IgD-negative memory B cell (primary cell): ENCODE results near the gene POLR1H. TPM values are rescaled to one million over a fixed set of nuclear protein-coding genes. Genes with fewer than 3 reads are reported as not detected.
A peak's percentile ranks its signal among the peaks of the same experiment; 100 is the strongest.
"Not testable (repeated sequence)": the region's sequence is repeated elsewhere in the genome, so short reads cannot be mapped to it uniquely, and the experiment has no call there.

Experiments
- H3K27ac Mint-ChIP-seq, 3 donors: one replicate each; pipeline ENCODE4 v1.8.0; 2020 to 2022; ENCODE audit warnings: mild to moderate bottlenecking in 3 of 3, mixed read lengths in 3 of 3, moderate library complexity in 1 of 3
- H3K27me3 Mint-ChIP-seq: one replicate; pipeline ENCODE4 v1.8.0; 2021; ENCODE audit warnings: mixed read lengths
- H3K36me3 Mint-ChIP-seq: one replicate; pipeline ENCODE4 v1.8.0; 2020; ENCODE audit warnings: mild to moderate bottlenecking, mixed read lengths
- H3K4me1 Mint-ChIP-seq, 3 donors: one replicate each; pipeline ENCODE4 v1.8.0; 2020 to 2022; ENCODE audit warnings: mixed read lengths in 3 of 3, mild to moderate bottlenecking in 1 of 3
- H3K4me3 Mint-ChIP-seq, 4 donors: one replicate each; pipeline ENCODE4 v1.8.0; 2020 to 2022; ENCODE audit warnings: mild to moderate bottlenecking in 4 of 4, mixed read lengths in 4 of 4, moderate library complexity in 3 of 4
- H3K9me3 Mint-ChIP-seq, 3 donors: one replicate each; pipeline ENCODE4 v1.8.0; 2020 to 2021; ENCODE audit warnings: mixed read lengths in 3 of 3, mild to moderate bottlenecking in 1 of 3
- polyA plus RNA-seq: library from polyadenylated mRNA; unstranded; fragments of 300-500 nt; fragmentation: Illumina TruSeq; gene quantifications from one replicate; pipeline ENCODE4 v1.2.3, GENCODE V29; 2021

The POLR1H gene, protein sequence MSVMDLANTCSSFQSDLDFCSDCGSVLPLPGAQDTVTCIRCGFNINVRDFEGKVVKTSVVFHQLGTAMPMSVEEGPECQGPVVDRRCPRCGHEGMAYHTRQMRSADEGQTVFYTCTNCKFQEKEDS
- 84.4 TPM for polyA plus RNA-seq

DNA sequence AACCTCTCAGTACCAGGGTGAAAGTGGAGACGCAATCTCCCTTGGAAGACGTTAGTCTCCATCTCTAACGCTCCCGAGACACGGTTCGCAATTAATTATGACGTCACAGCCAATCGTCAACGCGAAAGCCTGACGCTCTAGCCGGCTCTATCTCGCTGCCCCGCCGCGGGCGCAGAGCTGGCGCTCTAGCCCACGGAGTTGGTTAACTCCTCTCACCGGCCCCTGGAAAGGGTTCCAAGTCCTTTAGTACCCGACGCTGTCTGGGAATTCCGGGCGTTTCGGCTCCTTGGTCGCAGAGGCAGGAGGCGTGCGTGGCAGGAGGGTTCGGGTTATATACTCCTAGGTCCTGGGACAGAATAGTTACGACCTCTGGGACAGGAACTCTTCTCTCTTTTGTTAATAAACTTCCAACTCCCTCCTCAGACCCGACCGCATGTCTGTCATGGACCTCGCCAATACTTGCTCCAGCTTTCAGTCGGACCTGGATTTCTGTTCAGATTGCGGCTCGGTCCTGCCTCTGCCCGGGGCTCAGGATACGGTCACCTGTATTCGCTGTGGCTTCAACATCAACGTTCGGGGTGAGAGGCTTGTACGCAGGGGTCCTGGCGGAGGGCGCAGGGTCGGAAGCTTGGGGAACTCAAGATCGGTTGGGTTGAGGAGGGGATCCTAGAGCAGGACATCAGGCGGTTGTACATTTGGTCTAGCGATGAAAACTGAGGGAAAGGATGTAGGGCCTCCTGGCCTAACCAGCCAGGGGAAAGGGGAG, at the start of gene POLR1H:
Gene POLR1H, plus strand, starts transcription at position 174 of the 766 bp plus-strand sequence. Its CDS starts 260 bp downstream, at position 434.
- H3K9me3 Mint-ChIP-seq: no peaks in the 10 kb centered on the region
- peak within 1 kb of the TSS; percentile 99 to 100 (median 99) for H3K27ac Mint-ChIP-seq
- peaks cover 17 to 32% (median 30%) of the 10 kb centered on the region in 3 donors for H3K4me1 Mint-ChIP-seq
- H3K27me3 Mint-ChIP-seq: no peaks in the 10 kb centered on the region
- peak within 1 kb of the TSS; percentile 98 to 99 (median 98) for H3K4me3 Mint-ChIP-seq
- peaks cover 10% of the 10 kb centered on the region for H3K36me3 Mint-ChIP-seq

DNA sequence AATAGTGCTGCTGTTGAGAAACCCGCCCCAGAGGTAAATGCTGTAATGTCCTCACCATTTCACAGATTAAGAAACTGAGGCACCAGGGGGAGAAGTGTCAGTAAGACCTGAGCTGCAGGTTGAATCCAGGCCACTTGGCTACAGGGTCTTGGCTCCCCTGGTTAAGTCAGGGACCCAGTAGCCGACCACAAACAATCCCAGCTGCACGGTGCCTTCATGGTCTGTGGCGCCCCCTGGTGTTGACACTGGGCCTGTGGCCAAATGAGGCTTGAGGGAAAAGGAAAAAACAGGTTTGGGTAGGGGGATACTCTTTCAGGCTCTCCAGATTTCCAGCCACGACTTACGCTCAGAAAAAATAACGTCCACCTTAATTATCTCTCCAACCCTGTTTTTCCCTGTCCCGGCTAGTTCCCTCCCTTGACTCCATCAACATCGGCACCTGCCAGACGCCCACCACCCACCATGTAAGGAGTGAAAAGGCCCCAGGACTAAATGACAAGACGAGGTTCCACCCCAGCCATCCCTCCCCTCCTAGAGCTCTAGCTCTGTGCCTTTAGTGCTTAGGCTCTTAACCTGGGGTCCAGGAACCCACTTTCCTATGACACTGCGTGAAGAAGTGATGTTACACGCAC, 47.7 kb upstream of the POLR1H start:
- H3K9me3 Mint-ChIP-seq: no peaks in the 10 kb centered on the region
- peaks cover 6% of the 10 kb centered on the region for H3K36me3 Mint-ChIP-seq
- H3K27ac Mint-ChIP-seq: no peak overlapping the region
- H3K4me1 Mint-ChIP-seq: peaks cover 0 to 2% (median 0%) of the 10 kb centered on the region in 3 donors
- no peaks in the 10 kb centered on the region for H3K27me3 Mint-ChIP-seq
- no peak overlapping the region for H3K4me3 Mint-ChIP-seq

DNA sequence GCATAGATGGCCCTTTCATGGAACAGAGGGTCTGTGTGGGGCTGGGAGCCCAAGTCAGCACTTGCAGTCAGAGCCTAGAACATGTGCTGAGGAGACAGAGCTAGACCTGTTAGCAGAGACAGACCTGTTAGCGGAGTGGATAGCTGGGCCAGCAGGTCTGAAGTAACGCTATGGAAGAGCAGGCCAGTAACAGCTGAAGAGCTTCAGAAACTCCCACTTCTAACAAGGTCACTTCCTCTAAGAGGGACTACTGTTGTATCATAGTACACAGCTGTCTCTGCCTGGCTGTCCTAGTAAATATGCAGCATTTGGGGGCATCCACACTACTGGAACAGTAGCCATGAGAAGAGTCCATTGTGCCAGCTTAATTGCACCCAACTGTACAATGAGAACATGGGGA, 41.2 kb upstream of the POLR1H start:
- Mint-ChIP-seq H3K27me3 (no peaks in the 10 kb centered on the region), H3K36me3 (peaks cover 11% of the 10 kb centered on the region), H3K4me3 (peak overlapping the region in 1 of 4 donors; percentile 65), H3K4me1 (peaks cover 7 to 15% (median 8%) of the 10 kb centered on the region in 3 donors), H3K27ac (no peak overlapping the region), H3K9me3 (no peaks in the 10 kb centered on the region)

DNA sequence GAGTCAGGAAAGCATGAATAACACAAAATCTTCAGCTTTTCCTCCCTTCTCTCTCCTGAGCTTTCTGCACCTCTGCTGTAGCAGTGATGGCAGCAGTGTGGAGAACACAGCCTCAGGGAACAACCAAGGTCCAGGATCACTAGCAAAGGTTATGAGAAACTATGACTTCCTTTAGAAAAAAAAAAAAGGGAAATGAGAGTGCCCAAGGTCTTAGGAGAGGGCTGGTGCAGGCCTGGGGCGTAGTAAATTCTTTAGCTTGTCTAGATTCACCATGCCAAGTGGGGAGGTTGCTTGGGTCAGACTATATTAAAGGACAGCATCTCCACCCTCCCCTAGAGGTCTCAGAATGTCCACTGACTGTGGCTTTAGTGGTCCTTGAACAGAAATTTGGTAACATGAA, 40.4 kb upstream of the POLR1H start:
- Mint-ChIP-seq H3K27me3 (no peaks in the 10 kb centered on the region), H3K36me3 (peaks cover 9% of the 10 kb centered on the region)

DNA sequence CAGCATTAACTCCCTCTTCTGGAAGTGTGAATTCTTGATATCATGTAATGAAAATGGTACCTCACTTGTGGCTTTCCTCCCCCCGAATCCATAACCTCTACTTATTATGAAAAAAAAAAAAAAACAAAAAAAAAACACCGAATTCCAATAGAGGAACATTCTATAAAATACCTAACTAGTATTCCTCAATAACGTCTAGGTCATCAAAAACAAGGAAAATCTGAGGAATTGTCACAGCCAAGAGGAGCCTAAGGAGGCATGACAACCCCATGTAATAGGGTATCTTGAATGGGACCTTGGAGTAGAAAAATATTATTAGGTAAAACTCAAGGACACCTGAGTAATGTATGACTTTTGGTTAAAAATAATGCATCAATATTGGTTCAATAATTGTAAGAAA, 38.9 kb upstream of the POLR1H start:
- H3K36me3 Mint-ChIP-seq: peaks cover 9% of the 10 kb centered on the region
- H3K27ac Mint-ChIP-seq: no peak overlapping the region
- no peaks in the 10 kb centered on the region for H3K9me3 Mint-ChIP-seq
- peaks cover 7 to 17% (median 10%) of the 10 kb centered on the region in 3 donors for H3K4me1 Mint-ChIP-seq
- no peak overlapping the region for H3K4me3 Mint-ChIP-seq
- H3K27me3 Mint-ChIP-seq: no peaks in the 10 kb centered on the region

More for the DNA sequence above, 40.4 kb upstream of the POLR1H start:
- H3K9me3 Mint-ChIP-seq: no peaks in the 10 kb centered on the region
- no peak overlapping the region for H3K27ac Mint-ChIP-seq
- peaks cover 7 to 15% (median 8%) of the 10 kb centered on the region in 3 donors for H3K4me1 Mint-ChIP-seq
- H3K4me3 Mint-ChIP-seq: no peak overlapping the region

DNA sequence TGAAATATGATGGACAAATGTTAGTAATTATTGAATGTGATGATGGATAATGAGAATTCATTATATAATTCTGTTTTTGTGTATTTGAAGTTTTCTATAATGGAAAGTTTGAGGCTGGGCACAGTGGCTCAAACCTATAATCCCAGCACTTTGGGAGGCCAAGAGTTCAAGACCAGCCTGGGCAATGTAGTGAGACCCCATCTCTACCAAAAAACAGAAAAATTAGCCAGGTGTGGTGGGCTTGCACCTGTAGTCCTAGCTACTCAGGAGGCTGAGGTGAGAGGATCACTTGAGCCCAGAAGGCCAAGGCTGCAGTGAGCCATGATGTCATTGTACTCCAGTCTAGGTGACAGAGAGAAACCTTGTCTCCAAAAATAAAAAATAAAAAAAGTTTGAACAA, 38.4 kb upstream of the POLR1H start:
- H3K27ac Mint-ChIP-seq, H3K4me3 Mint-ChIP-seq, H3K27me3 Mint-ChIP-seq, H3K9me3 Mint-ChIP-seq: not testable (repeated sequence)
- Mint-ChIP-seq H3K4me1 (peaks cover 7 to 17% (median 10%) of the 10 kb centered on the region in 3 donors), H3K36me3 (peaks cover 12% of the 10 kb centered on the region)

DNA sequence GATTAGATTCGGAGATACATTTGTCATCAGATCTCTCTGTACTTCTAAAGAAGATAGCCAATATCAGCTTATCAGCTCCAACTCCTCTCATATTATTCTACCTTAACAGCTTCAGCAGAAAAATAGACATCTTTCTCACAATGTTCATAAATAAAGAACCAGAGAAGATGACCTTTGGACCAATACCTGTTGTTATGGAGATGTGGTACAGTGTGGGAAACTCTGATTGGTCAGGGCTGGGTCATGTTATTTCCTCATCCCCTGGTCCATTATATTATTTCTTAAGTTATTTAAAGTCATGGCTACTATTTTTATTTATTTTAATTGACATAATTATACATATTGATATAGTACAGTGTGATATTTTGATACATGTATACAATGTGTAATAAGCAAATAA, 35.9 kb upstream of the POLR1H start:
- Mint-ChIP-seq H3K4me1 (peaks cover 7 to 14% (median 8%) of the 10 kb centered on the region in 3 donors), H3K4me3 (no peak overlapping the region), H3K27me3 (no peaks in the 10 kb centered on the region), H3K27ac (no peak overlapping the region), H3K36me3 (peaks cover 12% of the 10 kb centered on the region), H3K9me3 (no peaks in the 10 kb centered on the region)

DNA sequence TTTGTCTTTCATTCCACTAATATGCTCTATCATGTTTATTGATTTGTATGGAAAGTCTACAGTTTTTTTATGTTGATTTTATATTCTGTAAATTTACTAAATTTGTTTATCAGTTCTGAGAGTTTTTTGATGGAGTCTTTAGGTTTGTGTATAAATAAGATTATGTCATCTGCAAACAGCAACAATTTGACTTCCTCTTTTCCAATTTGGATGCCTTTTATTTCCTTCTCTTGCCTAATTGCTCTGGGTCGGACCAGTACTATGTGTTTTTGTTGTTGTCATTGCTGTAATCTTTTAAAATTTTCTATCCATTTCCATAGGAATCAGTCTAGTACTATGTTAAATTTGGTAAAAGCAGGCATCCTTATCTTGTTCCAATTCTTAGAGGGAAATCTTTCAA, 31.5 kb upstream of the POLR1H start:
- Mint-ChIP-seq H3K9me3 (no peaks in the 10 kb centered on the region), H3K4me1 (peaks cover 0 to 2% (median 2%) of the 10 kb centered on the region in 3 donors), H3K4me3 (no peak overlapping the region), H3K36me3 (peaks cover 11% of the 10 kb centered on the region), H3K27me3 (no peaks in the 10 kb centered on the region), H3K27ac (no peak overlapping the region)

DNA sequence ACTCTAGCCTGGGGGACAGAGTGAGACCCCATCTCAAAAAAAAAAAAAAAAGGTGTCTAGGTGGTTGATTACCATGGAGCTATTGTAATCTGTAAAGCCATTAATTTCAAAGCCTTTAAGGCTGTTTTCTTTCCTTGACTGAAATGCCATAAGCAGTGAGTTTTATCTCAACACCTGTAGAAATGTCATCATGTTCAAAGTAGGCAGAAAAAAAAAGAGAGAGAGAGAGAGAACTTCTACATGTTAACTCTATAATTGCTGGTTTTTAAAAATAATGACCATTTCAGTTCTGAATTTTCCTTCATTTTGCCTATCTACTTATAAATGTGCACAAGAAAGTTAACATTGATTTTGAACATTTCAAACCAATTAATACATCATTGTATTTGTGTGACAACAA, 29.7 kb upstream of the POLR1H start:
- H3K4me3 Mint-ChIP-seq: no peak overlapping the region
- H3K27me3 Mint-ChIP-seq: no peaks in the 10 kb centered on the region
- peaks cover 17% of the 10 kb centered on the region for H3K36me3 Mint-ChIP-seq
- peaks cover 0 to 2% (median 2%) of the 10 kb centered on the region in 3 donors for H3K4me1 Mint-ChIP-seq
- H3K27ac Mint-ChIP-seq: no peak overlapping the region
- no peaks in the 10 kb centered on the region for H3K9me3 Mint-ChIP-seq

DNA sequence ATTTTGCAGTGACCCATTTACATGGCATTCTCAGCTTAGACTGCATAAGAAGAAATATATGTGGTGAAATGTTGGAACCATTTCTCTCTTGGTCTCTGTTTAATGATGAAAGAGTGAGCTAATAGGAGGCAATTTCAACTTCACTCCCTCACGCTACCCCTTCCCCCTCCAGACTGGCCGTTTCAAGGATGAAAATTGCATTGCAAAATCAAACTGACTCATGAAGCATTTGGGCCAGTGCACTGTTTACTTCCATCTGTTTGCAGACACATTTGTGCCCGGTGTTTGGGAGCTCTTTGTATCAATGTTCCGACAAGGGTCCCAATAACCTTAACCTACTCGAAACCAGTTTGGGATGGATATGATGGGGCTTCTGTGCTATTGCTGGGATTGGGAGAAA, 27.6 kb upstream of the POLR1H start:
- not testable (repeated sequence) for H3K4me3 Mint-ChIP-seq, H3K9me3 Mint-ChIP-seq, H3K4me1 Mint-ChIP-seq, H3K27me3 Mint-ChIP-seq, H3K27ac Mint-ChIP-seq
- H3K36me3 Mint-ChIP-seq: peaks cover 13% of the 10 kb centered on the region

DNA sequence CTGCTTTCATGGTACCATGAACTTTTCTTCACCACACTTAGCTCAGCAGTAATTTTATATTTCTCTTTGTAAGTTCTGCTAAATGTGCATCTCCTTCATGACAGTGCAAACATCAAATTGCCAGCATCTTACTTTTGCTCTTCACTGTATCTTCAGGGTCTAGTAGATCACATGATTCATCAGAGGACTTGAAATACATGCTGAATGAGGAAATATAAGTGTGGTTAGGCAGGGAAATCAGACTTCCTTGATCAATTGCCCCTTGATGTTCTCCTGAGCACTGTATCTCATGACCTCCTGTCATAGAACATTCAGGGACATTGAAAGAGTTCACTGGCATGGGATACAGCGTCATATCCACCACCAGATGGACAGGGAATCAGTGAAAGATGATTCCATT, 25.3 kb upstream of the POLR1H start:
- Mint-ChIP-seq H3K27me3 (no peaks in the 10 kb centered on the region), H3K27ac (no peak overlapping the region), H3K4me3 (no peak overlapping the region), H3K36me3 (peaks cover 13% of the 10 kb centered on the region), H3K9me3 (no peaks in the 10 kb centered on the region), H3K4me1 (no peaks in the 10 kb centered on the region)

DNA sequence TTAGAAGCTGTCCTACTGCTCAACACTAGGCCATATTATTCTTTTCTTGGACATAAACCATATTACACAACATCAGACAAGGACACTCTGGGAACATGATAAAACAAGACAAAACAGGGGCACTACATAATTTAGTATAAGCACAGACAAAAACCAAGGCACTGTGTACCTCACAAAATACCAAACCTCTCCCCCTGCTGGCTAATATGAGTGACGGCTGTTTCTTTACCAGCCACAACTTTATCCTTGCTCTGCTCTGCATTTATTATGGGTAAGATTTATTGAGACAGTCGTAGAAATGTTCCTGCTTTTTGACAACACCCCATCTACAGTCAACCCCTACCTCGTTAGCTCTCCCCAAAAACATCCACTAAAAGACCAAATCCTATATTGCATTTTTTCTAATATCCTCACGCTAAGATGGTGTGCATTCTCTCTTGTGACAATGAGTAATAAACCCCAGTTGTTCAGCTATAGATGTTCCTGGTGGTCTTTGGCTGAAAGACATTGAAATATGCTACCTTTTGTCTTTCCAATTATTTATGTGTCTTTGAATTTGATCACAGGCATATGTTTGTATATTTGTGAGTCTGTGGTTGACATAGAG, 23.8 kb upstream of the POLR1H start:
- Mint-ChIP-seq H3K9me3 (no peaks in the 10 kb centered on the region), H3K4me3 (no peak overlapping the region), H3K27me3 (no peaks in the 10 kb centered on the region), H3K4me1 (no peaks in the 10 kb centered on the region), H3K36me3 (peaks cover 13% of the 10 kb centered on the region), H3K27ac (no peak overlapping the region)

DNA sequence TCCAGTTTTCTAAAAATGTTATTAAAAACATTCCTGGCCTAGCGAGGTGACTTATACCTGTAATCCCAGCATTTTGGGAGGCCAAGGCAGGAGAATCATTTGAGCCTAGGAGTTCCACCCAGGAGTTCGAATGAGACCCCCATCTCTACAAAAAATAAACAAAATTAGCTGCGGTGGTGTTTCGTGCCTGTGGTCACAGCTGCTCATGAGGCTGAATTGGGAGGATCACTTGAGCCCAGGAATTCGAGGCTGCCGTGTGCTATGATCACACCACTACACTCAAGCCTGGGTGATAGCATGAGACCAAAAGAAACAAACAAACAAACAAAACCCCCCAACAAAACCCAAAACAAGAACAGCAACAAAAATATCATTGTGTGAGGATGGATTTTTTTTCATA, 19.8 kb upstream of the POLR1H start:
- no peak overlapping the region for H3K4me3 Mint-ChIP-seq
- peaks cover 4% of the 10 kb centered on the region for H3K36me3 Mint-ChIP-seq
- H3K9me3 Mint-ChIP-seq: no peaks in the 10 kb centered on the region
- no peak overlapping the region for H3K27ac Mint-ChIP-seq
- H3K4me1 Mint-ChIP-seq: no peaks in the 10 kb centered on the region
- H3K27me3 Mint-ChIP-seq: no peaks in the 10 kb centered on the region

DNA sequence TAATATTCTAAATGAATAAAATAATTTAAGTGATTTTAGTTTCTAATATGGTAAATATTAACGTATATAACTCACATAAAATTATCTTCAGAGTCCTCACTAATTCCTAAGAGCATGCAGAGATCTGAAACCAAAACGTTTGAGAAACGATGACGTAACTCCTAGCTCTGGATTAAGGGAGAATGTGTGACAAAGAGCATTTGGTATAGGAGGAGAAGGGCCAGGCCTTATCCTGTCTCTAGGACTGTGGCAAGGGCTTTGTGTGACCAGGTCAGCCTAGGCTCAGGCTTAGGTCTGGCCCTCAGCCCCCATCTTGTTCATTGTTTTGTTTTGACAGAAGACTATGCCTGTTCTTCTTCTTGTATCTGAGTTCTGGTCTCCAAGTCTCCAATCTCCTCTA, 19.2 kb upstream of the POLR1H start:
- no peaks in the 10 kb centered on the region for H3K9me3 Mint-ChIP-seq
- peaks cover 6% of the 10 kb centered on the region for H3K36me3 Mint-ChIP-seq
- H3K4me3 Mint-ChIP-seq: no peak overlapping the region
- H3K4me1 Mint-ChIP-seq: no peaks in the 10 kb centered on the region
- no peak overlapping the region for H3K27ac Mint-ChIP-seq
- H3K27me3 Mint-ChIP-seq: no peaks in the 10 kb centered on the region

DNA sequence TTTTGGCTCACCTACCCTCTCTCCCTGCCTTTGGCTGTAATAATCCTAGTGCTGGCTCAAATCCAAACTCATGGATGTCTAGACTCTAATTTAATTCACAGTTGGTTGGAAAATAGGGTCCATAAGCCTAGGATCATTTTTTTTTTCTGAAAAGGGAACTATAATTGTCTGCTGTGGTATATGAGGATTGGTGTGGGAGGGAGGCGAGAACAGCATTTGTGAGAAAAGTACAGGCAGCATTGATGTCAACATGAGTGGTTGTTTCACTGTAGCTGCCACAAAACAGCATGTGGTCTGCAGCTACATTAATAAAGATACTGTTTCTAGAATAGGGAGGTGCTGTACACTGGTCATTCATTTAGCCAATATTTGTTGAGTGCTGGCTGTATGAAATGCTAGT, 18.6 kb upstream of the POLR1H start:
- H3K4me3 Mint-ChIP-seq: no peak overlapping the region
- no peak overlapping the region for H3K27ac Mint-ChIP-seq

More for the DNA sequence above, 18.6 kb upstream of the POLR1H start:
- Mint-ChIP-seq H3K36me3 (peaks cover 10% of the 10 kb centered on the region), H3K4me1 (peaks cover 0 to 1% (median 0%) of the 10 kb centered on the region in 3 donors), H3K9me3 (no peaks in the 10 kb centered on the region), H3K27me3 (no peaks in the 10 kb centered on the region)
